Measurements from ENCODE around the gene IL21R.
A peak's percentile ranks its signal among the peaks of the same experiment; 100 is the strongest.

IL21R gene

GRCh38 chr16:27401768-27402568 lies at the start of gene IL21R:
TSS of gene IL21R (plus strand) at chr16:27402174. CDS start at chr16:27430072, 27,898 bp downstream.
- DNase-seq (ENCODE audit: low read depth), result peak; percentile 40

GRCh38 chr16:27353853-27354252 lies 48.1 kb upstream of the IL21R start:
- no peak for DNase-seq (ENCODE audit: low read depth)

- DNase-seq (ENCODE audit: low read depth), result peak; percentile 16
These were observed 46.4 kb upstream of the IL21R start for GRCh38 chr16:27355610-27356009.

- no peak for DNase-seq (ENCODE audit: low read depth)
These were observed 45.2 kb upstream of the IL21R start for GRCh38 chr16:27356794-27357193.

GRCh38 chr16:27359051-27359450 lies 42.9 kb upstream of the IL21R start:
- DNase-seq (ENCODE audit: low read depth), result no peak

- DNase-seq (ENCODE audit: low read depth), result no peak
These were observed 42.4 kb upstream of the IL21R start for GRCh38 chr16:27359615-27360014.

GRCh38 chr16:27361987-27362386 lies 40.0 kb upstream of the IL21R start:
- no peak for DNase-seq (ENCODE audit: low read depth)

GRCh38 chr16:27362570-27363245 lies 39.3 kb upstream of the IL21R start:
- DNase-seq (ENCODE audit: low read depth), result no peak

GRCh38 chr16:27363246-27363632 lies 38.7 kb upstream of the IL21R start:
- no peak for DNase-seq (ENCODE audit: low read depth)

- no peak for DNase-seq (ENCODE audit: low read depth)
These were observed 38.2 kb upstream of the IL21R start for GRCh38 chr16:27363797-27364196.

GRCh38 chr16:27364493-27365141 lies 37.4 kb upstream of the IL21R start:
- no peak for DNase-seq (ENCODE audit: low read depth)

GRCh38 chr16:27365142-27366089 lies 36.6 kb upstream of the IL21R start:
- DNase-seq (ENCODE audit: low read depth), result no peak

- no peak for DNase-seq (ENCODE audit: low read depth)
These were observed 35.1 kb upstream of the IL21R start for GRCh38 chr16:27366687-27367460.

- peak; percentile 28 for DNase-seq (ENCODE audit: low read depth)
These were observed 34.3 kb upstream of the IL21R start for GRCh38 chr16:27367461-27368357.

- no peak for DNase-seq (ENCODE audit: low read depth)
These were observed 33.6 kb upstream of the IL21R start for GRCh38 chr16:27368358-27368722.

GRCh38 chr16:27369806-27370205 lies 32.2 kb upstream of the IL21R start:
- peak; percentile 50 for DNase-seq (ENCODE audit: low read depth)

- DNase-seq (ENCODE audit: low read depth), result no peak
These were observed 31.7 kb upstream of the IL21R start for GRCh38 chr16:27370318-27370717.

GRCh38 chr16:27373312-27373711 lies 28.7 kb upstream of the IL21R start:
- DNase-seq (ENCODE audit: low read depth), result no peak

- DNase-seq (ENCODE audit: low read depth), result no peak
These were observed 27.7 kb upstream of the IL21R start for GRCh38 chr16:27374221-27374803.
